22Rv1 (cell line): ENCODE results near the gene ABLIM2.

Experiments
- ZFX ChIP-seq: fragments of 450-650 bp; IDR thresholded peaks from 2 replicates; pipeline ENCODE4 v1.6.1; 2017; ENCODE audit warnings: antibody characterized with exemption, borderline replicate concordance
- TF ChIP-seq, protein P1 (sequence below): fragments of 450-650 bp; IDR thresholded peaks from 2 replicates; pipeline ENCODE4 v1.5.1; 2017; ENCODE audit warnings: mild to moderate bottlenecking

DNA sequence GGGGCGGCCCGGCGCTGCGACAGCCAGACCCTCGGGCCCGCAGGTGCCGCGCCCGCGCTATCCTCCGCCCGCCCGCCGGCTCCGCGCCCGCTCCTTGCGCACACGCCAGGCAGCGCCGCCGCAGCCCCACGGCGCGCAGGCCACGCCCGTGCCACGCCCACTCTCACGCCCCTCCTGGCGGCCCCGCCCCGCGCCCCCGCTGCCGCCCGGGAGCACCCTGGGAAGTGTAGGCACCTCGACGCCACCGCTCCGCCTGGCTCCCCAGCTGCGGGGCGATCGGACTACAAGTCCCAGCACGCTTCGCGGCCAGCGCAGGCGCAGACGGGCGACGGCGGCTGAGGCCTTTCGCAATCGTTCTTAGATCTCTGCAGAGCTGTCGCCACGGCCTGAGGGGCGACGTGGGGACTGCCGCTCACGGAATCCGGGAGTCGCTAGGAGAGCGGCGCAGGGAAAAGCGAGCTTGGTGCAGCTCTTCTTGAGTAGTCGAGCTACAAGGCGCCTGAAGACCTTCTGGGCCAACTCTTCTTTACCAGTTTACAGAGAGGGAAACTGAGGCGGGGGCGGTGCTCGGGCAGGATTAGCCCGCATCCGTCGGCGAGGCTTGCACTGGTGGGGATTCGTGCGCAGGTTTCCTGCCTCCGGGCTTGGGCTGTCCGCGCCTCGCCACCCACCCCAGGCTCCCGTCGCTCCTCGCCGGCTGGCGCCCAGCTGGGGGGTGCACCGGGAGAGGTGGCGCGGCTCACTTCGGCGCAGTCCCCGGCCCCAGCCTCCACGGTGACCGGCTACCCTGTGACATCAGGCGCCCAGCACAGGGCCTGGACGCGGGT is at the start of gene ABLIM2:
- TF ChIP-seq, protein P1, sequence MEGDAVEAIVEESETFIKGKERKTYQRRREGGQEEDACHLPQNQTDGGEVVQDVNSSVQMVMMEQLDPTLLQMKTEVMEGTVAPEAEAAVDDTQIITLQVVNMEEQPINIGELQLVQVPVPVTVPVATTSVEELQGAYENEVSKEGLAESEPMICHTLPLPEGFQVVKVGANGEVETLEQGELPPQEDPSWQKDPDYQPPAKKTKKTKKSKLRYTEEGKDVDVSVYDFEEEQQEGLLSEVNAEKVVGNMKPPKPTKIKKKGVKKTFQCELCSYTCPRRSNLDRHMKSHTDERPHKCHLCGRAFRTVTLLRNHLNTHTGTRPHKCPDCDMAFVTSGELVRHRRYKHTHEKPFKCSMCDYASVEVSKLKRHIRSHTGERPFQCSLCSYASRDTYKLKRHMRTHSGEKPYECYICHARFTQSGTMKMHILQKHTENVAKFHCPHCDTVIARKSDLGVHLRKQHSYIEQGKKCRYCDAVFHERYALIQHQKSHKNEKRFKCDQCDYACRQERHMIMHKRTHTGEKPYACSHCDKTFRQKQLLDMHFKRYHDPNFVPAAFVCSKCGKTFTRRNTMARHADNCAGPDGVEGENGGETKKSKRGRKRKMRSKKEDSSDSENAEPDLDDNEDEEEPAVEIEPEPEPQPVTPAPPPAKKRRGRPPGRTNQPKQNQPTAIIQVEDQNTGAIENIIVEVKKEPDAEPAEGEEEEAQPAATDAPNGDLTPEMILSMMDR = no peak
- TF ChIP-seq ZFX = no peak
